Tongue (tissue), 3 donors: ENCODE data around the gene MAGED4B. TPM values are rescaled to one million over a fixed set of nuclear protein-coding genes. Genes with fewer than 3 reads are reported as not detected.
"Not testable (repeated sequence)": the region's sequence is repeated elsewhere in the genome, so short reads cannot be mapped to it uniquely, and the experiment has no call there.

Experiments used
- DNase-seq: peaks from one replicate; pipeline ENCODE4 v3.0.0-alpha.2; 2015
- small RNA-seq: library from RNA; depleted of rRNA; stranded (forward); fragments of <200 nt; gene quantifications from one replicate; pipeline ENCODE3, GENCODE V24; 2014; ENCODE audit warnings: low replicate concordance
- total RNA-seq: library from RNA; depleted of rRNA; stranded (reverse); fragments of >200 nt; gene quantifications from one replicate; pipeline ENCODE4 v1.2.3, GENCODE V29; 2014

MAGED4B gene
- total RNA-seq, result 32.6 TPM

GRCh38 chrX:52068666-52069640, at the start of gene MAGED4B:
TSS of gene MAGED4B (minus strand) at chrX:52069183. CDS start at chrX:52068172, 1,011 bp downstream.
- not testable (repeated sequence) for DNase-seq

- DNase-seq, result no peak
These were observed 49.3 kb upstream of the MAGED4B start for GRCh38 chrX:52118262-52118661.

- DNase-seq, result no peak
These were observed 13.6 kb upstream of the MAGED4B start for GRCh38 chrX:52082578-52082977.

GRCh38 chrX:52078131-52078530, 9.1 kb upstream of the MAGED4B start:
- DNase-seq, result no peak

GRCh38 chrX:52042288-52042687, 26.7 kb downstream of the MAGED4B start:
- DNase-seq, result not testable (repeated sequence)

GRCh38 chrX:52034211-52034610, 34.8 kb downstream of the MAGED4B start:
- DNase-seq, result no peak

- peak; percentile 11 for DNase-seq
These were observed 37.6 kb downstream of the MAGED4B start for GRCh38 chrX:52031371-52031770.

- no peak for DNase-seq
These were observed 53.2 kb downstream of the MAGED4B start for GRCh38 chrX:52015794-52016193.

Small RNA genes within 50 kb of the gene (small RNA-seq; reads per million reads assigned to genes)
- not detected for gene SNORA11E

Other genes starting within 250 kb of the MAGED4B start
- gene MAGED1, start 175.6 kb downstream of the MAGED4B start, total RNA-seq, result 108 TPM
- gene MAGED4, start 115.7 kb upstream of the MAGED4B start, total RNA-seq, result 3.5 TPM